ENCODE results near the gene RBM17. TPM values are rescaled to one million over a fixed set of nuclear protein-coding genes. Genes with fewer than 3 reads are reported as not detected.

Gene RBM17
- total RNA-seq, 3 donors from 2014 or later (not counting 1 experiment from before 2014, with no cell fraction given), result 120 to 147 (median 147) TPM

GRCh38 chr10:6110136-6110535 is 21.3 kb downstream of the RBM17 start:
- H3K9me3 ChIP-seq (ENCODE audit: control insufficient read depth, insufficient read depth, low read length), result no peaks in the 10 kb centered on the region
- H3K4me3 ChIP-seq (ENCODE audit: low read length), result no peak overlapping the region
- no peaks in the 10 kb centered on the region for H3K27me3 ChIP-seq (ENCODE audit: control insufficient read depth, insufficient read depth, low read length)
- DNase-seq, result no peak
- WGBS (ENCODE audit: insufficient coverage), result 91% methylated on average over 5 of the region's 5 CpGs
- H3K27ac ChIP-seq (ENCODE audit: low read length), result no peak overlapping the region
- intact Hi-C loops (cut with micrococcal nuclease), result no loop called here
- peaks cover 51% of the 10 kb centered on the region for H3K36me3 Mint-ChIP-seq
- ATAC-seq, result no peak
- no peak overlapping the region for H3K4me3 Mint-ChIP-seq
- H3K36me3 ChIP-seq (ENCODE audit: control insufficient read depth, insufficient read depth, low read length), result peaks cover 78% of the 10 kb centered on the region
- peaks cover 16 to 22% of the 10 kb centered on the region in 2 donors for H3K4me1 Mint-ChIP-seq
- H3K27me3 Mint-ChIP-seq (ENCODE audit: low read depth in 2 of 2), result no peaks in the 10 kb centered on the region
- H3K9me3 Mint-ChIP-seq, result no peaks in the 10 kb centered on the region
- H3K27ac Mint-ChIP-seq, result peak overlapping the region; percentile 9 to 58
- TF ChIP-seq CTCF (IDR thresholded peaks at IDR 0.05), result no peak
- H3K4me1 ChIP-seq (ENCODE audit: control insufficient read depth, insufficient read depth, low read length), result peaks cover 6% of the 10 kb centered on the region

GRCh38 chr10:6112893-6113292 is 24.1 kb downstream of the RBM17 start:
- H3K4me1 ChIP-seq (ENCODE audit: control insufficient read depth, insufficient read depth, low read length), result peaks cover 6% of the 10 kb centered on the region
- Mint-ChIP-seq H3K4me3 (no peak overlapping the region), H3K27me3 (ENCODE audit: low read depth in 2 of 2) (no peaks in the 10 kb centered on the region), H3K36me3 (peaks cover 51% of the 10 kb centered on the region), H3K27ac (no peak overlapping the region), H3K4me1 (peaks cover 16 to 22% of the 10 kb centered on the region in 2 donors), H3K9me3 (no peaks in the 10 kb centered on the region)
- H3K36me3 ChIP-seq (ENCODE audit: control insufficient read depth, insufficient read depth, low read length), result peaks cover 84% of the 10 kb centered on the region
- ATAC-seq (no peak), DNase-seq (no peak)
- TF ChIP-seq CTCF (IDR thresholded peaks at IDR 0.05), result no peak
- H3K27ac ChIP-seq (ENCODE audit: low read length), result no peak overlapping the region
- 92% methylated on average over 4 of the region's 6 CpGs for WGBS (ENCODE audit: insufficient coverage)
- no peaks in the 10 kb centered on the region for H3K27me3 ChIP-seq (ENCODE audit: control insufficient read depth, insufficient read depth, low read length)
- intact Hi-C loops (cut with micrococcal nuclease), result no loop called here
- no peaks in the 10 kb centered on the region for H3K9me3 ChIP-seq (ENCODE audit: control insufficient read depth, insufficient read depth, low read length)
- no peak overlapping the region for H3K4me3 ChIP-seq (ENCODE audit: low read length)

- Mint-ChIP-seq H3K27ac (peak overlapping the region in 1 of 2 donors; percentile 3), H3K4me3 (no peak overlapping the region), H3K9me3 (no peaks in the 10 kb centered on the region)
Measured at GRCh38 chr10:6114299-6114698, 25.5 kb downstream of the RBM17 start.

More at GRCh38 chr10:6114299-6114698, 25.5 kb downstream of the RBM17 start:
- no peaks in the 10 kb centered on the region for H3K9me3 ChIP-seq (ENCODE audit: control insufficient read depth, insufficient read depth, low read length)
- no peak for DNase-seq
- peaks cover 3 to 10% of the 10 kb centered on the region in 2 donors for H3K4me1 Mint-ChIP-seq
- peaks cover 72% of the 10 kb centered on the region for H3K36me3 ChIP-seq (ENCODE audit: control insufficient read depth, insufficient read depth, low read length)
- no peak overlapping the region for H3K27ac ChIP-seq (ENCODE audit: low read length)
- no peak for ATAC-seq
- TF ChIP-seq CTCF (IDR thresholded peaks at IDR 0.05), result no peak
- 94% methylated on average over 4 of the region's 4 CpGs for WGBS (ENCODE audit: insufficient coverage)
- no peaks in the 10 kb centered on the region for H3K27me3 Mint-ChIP-seq (ENCODE audit: low read depth in 2 of 2)
- peaks cover 43% of the 10 kb centered on the region for H3K36me3 Mint-ChIP-seq
- no peak overlapping the region for H3K4me3 ChIP-seq (ENCODE audit: low read length)
- intact Hi-C loops (cut with micrococcal nuclease), result no loop called here
- H3K27me3 ChIP-seq (ENCODE audit: control insufficient read depth, insufficient read depth, low read length), result no peaks in the 10 kb centered on the region
- H3K4me1 ChIP-seq (ENCODE audit: control insufficient read depth, insufficient read depth, low read length), result no peaks in the 10 kb centered on the region

Measured in natural killer cell (primary cell).